Measurements from ENCODE around the gene PGA5.

DNA sequence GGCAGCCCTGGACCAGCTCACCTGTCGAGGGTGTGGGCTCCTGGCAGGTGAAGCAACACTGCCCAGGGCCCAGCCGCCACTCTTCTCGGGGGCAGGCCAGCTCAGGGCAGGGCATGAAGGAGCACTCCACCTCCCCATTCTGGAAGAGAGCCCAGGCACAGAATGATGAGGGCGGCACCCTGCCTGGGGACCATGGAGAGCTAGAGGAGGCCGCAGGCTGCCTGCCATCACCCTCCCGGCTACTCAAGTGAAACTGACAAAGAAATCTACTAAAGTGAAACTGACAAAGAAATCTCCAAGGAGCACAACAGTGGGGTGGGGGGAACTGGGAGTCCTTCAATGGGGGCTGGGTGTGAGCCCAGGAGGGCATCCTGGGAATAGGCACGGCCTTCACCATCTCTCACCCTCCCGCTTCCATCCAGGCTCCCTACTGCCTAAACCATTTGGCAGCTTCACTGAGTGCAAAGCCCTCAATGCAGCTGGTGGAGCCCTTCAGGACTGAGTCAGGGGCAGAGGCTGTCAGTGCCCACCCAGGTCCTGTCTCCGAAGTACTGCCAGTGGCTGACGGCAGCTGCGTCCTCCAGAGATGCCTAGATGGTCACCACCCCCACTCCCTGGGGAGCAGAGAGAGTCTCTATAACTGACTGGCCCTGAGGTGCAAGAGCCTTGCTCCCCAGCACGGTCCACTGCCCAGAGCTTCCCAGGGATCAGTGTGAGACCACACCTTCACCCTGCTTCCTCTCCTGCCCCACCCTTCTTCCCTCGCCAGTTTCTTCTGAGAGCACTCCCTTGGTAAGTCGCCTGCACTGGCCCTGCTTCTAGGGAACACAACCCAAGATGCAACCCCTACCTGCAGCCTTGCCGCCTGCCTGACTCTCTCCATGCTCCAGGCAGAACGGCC, 32.5 kb downstream of the PGA5 start:
- TF ChIP-seq CTCF (IDR thresholded peaks at IDR 0.05): no peak
- TF ChIP-seq ZFX (IDR thresholded peaks at IDR 0.05; ENCODE audit: borderline replicate concordance): no peak

Measured in 22Rv1 (cell line).